H1 (cell line): Measurements from ENCODE around the gene RELL1. TPM values are rescaled to one million over a fixed set of nuclear protein-coding genes. Genes with fewer than 3 reads are reported as not detected.

Source experiments
- CTCF ChIP-seq, 3 experiments: IDR thresholded peaks; 1 replicate in 2 of 3; 2 replicates in 1 of 3; pipeline versions ENCODE4 v1.5.1 to v1.6.1; 2011; ENCODE audit warnings: low read length in 3 of 3, mild to moderate bottlenecking in 3 of 3, inconsistent platforms in 2 of 3, low read depth in 1 of 3, moderate library complexity in 1 of 3; ENCODE audit not compliant: insufficient read depth in 1 of 3; ENCODE audit errors: control extremely low read depth in 1 of 3
- polyA plus RNA-seq, 7 experiments: library from polyadenylated mRNA; depleted of rRNA in 3 of 7; stranded (reverse) in 5 of 7; unstranded in 2 of 7; fragments of >200 nt in 5 of 7; fragments of 200-250 nt in 2 of 7; gene quantifications; 1 replicate in 5 of 7; 2 replicates in 1 of 7; 4 replicates in 1 of 7; pipeline versions ENCODE4 v1.2.1 to v1.2.3, GENCODE V29; 2011 to 2013; ENCODE audit warnings: missing spikeins in 2 of 7, mixed read lengths in 2 of 7
- total RNA-seq: library from RNA; stranded (reverse); fragmentation: NEBNext Ultra II Directional; extraction: Animal tissue kit (Norgen Biotek cat#: 25700); gene quantifications from 2 replicates; pipeline ENCODE4 v1.2.1, GENCODE V29; 2021

RELL1 gene
- total and polyA plus RNA-seq, 2 of the 8 experiments (the other 6 are each of a cell fraction or from before 2014, with no cell fraction given), result 2.1 to 14.1 TPM

GRCh38 chr4:37729649-37730004 is 43.5 kb upstream of the RELL1 start (continued):
- no peak for TF ChIP-seq CTCF (IDR thresholded peaks at IDR 0.05; ENCODE audit: control extremely low read depth in 1 of 3, insufficient read depth in 1 of 3, low read depth in 1 of 3, low read length in 3 of 3)
